22Rv1 (cell line): ENCODE data around the gene FIGNL2.

Experiments used
- CTCF ChIP-seq: fragments of 450-650 bp; IDR thresholded peaks from 2 replicates; pipeline ENCODE4 v1.5.1; 2017; ENCODE audit warnings: mild to moderate bottlenecking
- ZFX ChIP-seq: fragments of 450-650 bp; IDR thresholded peaks from 2 replicates; pipeline ENCODE4 v1.6.1; 2017; ENCODE audit warnings: antibody characterized with exemption, borderline replicate concordance

GRCh38 chr12:51851413-51852124 is 3.1 kb upstream of the FIGNL2 start:
- TF ChIP-seq CTCF = no peak
- TF ChIP-seq ZFX = no peak
